ENCODE data around the gene SLC16A5.
"Not testable (repeated sequence)": the region's sequence is repeated elsewhere in the genome, so short reads cannot be mapped to it uniquely, and the experiment has no call there.

Gene SLC16A5

GRCh38 chr17:75118307-75118706 is 30.6 kb downstream of the SLC16A5 start:
- no peaks in the 10 kb centered on the region for H3K9me3 ChIP-seq (ENCODE audit: control insufficient read depth, insufficient read depth, low read length)
- no peaks in the 10 kb centered on the region; the same call in 1 of the 2 replicates for H3K36me3 ChIP-seq (ENCODE audit: insufficient read depth, low read length)
- peaks cover 4% of the 10 kb centered on the region; the same call in 1 of the 2 replicates for H3K4me1 ChIP-seq (ENCODE audit: insufficient read depth, low read length)
- no peak overlapping the region for H3K9ac ChIP-seq (ENCODE audit: low read depth, low read length)

GRCh38 chr17:75124041-75124818 is 36.5 kb downstream of the SLC16A5 start:
- H3K4me1 ChIP-seq (ENCODE audit: insufficient read depth, low read length) = no peaks in the 10 kb centered on the region
- H3K36me3 ChIP-seq (ENCODE audit: insufficient read depth, low read length) = no peaks in the 10 kb centered on the region
- H3K9me3 ChIP-seq (ENCODE audit: control insufficient read depth, insufficient read depth, low read length) = no peaks in the 10 kb centered on the region
- H3K9ac ChIP-seq (ENCODE audit: low read depth, low read length) = no peak overlapping the region

DNA sequence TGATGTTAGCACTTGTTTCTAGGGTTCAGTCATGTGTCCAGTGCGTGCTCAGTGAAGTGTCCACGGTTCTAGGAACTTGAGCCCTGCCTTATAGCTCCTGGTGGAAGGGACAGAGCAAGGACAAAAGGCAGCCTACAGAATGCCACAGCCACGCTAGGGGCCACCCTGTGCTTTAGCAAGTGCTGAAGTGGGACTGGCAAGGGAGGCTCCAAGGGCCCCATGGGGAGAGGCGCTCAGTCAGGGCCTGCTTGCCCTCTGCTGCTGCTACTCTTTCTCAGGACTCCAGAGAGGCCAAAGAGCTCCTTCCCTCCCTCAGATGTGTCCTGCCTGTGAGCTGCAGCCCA is 37.0 kb downstream of the SLC16A5 start:
- no peaks in the 10 kb centered on the region for H3K9me3 ChIP-seq (ENCODE audit: control insufficient read depth, insufficient read depth, low read length)
- peaks cover 2% of the 10 kb centered on the region; the same call in 1 of the 2 replicates for H3K36me3 ChIP-seq (ENCODE audit: insufficient read depth, low read length)
- H3K9ac ChIP-seq (ENCODE audit: low read depth, low read length) = no peak overlapping the region
- H3K4me1 ChIP-seq (ENCODE audit: insufficient read depth, low read length) = no peaks in the 10 kb centered on the region

DNA sequence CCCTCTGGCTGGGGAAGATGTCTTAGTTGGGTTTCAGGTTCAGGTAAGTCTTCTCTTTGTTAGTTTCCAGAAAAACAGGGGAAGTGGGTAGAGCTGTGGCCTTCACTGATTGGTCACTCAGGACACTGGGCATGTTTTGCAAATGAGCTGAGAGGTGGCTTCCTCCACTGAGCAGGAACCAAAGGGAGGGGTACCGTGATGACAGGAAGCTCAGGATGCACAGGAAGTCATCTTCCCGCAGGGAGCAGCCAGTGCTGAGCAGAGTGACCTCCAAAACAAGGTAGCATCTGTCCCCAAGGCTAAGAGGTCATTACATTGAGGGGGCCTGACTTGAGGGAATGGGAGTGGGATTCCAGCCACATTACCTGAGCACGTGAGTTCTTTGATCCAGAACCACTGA is 38.2 kb downstream of the SLC16A5 start:
- no peaks in the 10 kb centered on the region for H3K9me3 ChIP-seq (ENCODE audit: control insufficient read depth, insufficient read depth, low read length)
- H3K4me1 ChIP-seq (ENCODE audit: insufficient read depth, low read length) = no peaks in the 10 kb centered on the region
- no peak overlapping the region for H3K9ac ChIP-seq (ENCODE audit: low read depth, low read length)
- peaks cover 4% of the 10 kb centered on the region; the same call in 1 of the 2 replicates for H3K36me3 ChIP-seq (ENCODE audit: insufficient read depth, low read length)

DNA sequence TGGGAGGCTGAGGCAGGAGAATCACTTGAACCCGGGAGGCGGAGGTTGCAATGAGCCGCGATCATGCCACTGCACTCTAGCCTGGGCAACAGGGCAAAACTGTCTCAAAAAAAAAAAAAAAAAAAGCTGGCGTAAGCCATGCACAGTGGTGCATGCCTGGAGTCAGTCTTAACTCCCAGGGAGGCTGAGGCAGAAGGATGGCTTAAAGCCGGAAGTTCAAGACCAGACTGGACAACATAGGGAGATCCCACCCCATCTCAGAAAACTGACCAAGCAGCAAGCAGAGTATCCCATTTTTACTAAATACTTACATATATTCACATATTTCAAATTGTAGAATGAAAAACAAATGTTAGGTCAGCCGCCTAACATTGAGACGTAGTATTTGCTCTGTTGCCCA is 39.2 kb downstream of the SLC16A5 start:
- H3K9me3 ChIP-seq (ENCODE audit: control insufficient read depth, insufficient read depth, low read length) = no peaks in the 10 kb centered on the region
- H3K36me3 ChIP-seq (ENCODE audit: insufficient read depth, low read length) = peaks cover 4% of the 10 kb centered on the region; the same call in 1 of the 2 replicates
- no peak overlapping the region for H3K9ac ChIP-seq (ENCODE audit: low read depth, low read length)
- no peaks in the 10 kb centered on the region for H3K4me1 ChIP-seq (ENCODE audit: insufficient read depth, low read length)

- not testable (repeated sequence) for H3K4me1 ChIP-seq (ENCODE audit: insufficient read depth, low read length); H3K36me3 ChIP-seq (ENCODE audit: insufficient read depth, low read length)
Observed at GRCh38 chr17:75127936-75128335, 40.2 kb downstream of the SLC16A5 start.

DNA sequence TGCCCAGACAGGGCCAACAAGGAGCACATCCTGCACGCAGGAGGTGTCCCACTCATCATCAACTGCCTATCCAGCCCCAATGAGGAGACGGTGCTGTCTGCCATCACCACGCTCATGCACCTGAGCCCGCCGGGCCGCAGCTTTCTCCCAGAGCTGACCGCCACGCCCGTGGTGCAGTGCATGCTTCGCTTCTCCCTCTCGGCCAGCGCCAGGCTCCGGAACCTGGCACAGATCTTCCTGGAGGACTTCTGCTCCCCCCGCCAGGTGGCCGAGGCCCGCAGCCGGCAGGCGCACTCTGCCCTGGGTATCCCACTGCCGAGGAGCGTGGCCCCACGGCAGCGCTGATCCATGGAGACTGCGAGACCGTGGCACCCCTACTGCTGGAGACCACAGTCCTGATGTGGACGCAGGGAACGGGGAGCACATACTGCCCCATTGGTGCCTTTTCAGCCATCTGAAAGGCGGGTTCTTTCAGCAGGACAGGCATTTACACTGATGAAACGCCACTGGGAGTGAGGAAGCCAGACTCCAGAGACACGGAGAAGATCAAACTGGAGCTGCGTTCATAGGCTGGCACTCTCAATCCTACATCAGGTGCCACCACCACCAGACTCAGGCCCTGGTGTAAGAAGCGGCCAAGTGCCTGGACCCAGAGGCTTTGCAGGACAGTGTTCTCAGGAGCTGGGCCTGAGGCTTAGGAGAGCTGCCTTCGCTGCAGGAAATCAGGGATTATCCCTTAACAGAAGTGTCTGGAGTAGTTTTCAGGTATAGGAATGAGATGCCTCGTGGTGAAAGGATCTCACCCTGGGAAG is 41.1 kb downstream of the SLC16A5 start:
- Histone ChIP-seq H3K36me3 (ENCODE audit: insufficient read depth, low read length) (peaks cover 4% of the 10 kb centered on the region; the same call in 1 of the 2 replicates), H3K4me1 (ENCODE audit: insufficient read depth, low read length) (no peaks in the 10 kb centered on the region), H3K9me3 (ENCODE audit: control insufficient read depth, insufficient read depth, low read length) (no peaks in the 10 kb centered on the region), H3K9ac (ENCODE audit: low read depth, low read length) (no peak overlapping the region)

More at GRCh38 chr17:75127936-75128335, 40.2 kb downstream of the SLC16A5 start:
- H3K9me3 ChIP-seq (ENCODE audit: control insufficient read depth, insufficient read depth, low read length); H3K9ac ChIP-seq (ENCODE audit: low read depth, low read length): not testable (repeated sequence)

DNA sequence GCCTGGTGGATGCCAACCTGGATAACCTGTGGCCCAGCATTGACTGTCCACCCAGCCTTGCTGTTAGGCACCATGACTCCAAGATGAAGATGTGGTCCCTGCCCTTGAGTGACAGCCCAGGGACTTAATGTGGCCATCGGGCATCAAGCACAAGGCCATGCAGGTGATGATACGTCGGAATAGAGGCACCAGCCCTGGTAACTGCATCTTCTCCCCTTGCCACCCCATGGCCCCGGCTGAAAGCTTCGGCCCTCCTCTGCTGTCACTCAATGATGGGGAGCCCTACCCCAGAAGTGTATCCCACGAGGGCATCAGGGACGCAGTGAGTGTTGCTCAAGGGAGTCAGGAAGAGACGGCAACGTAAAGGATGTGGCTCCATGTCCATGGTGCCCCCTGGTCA is 41.8 kb downstream of the SLC16A5 start:
- Histone ChIP-seq H3K9me3 (ENCODE audit: control insufficient read depth, insufficient read depth, low read length) (no peaks in the 10 kb centered on the region), H3K36me3 (ENCODE audit: insufficient read depth, low read length) (peaks cover 4% of the 10 kb centered on the region; the same call in 1 of the 2 replicates), H3K4me1 (ENCODE audit: insufficient read depth, low read length) (no peaks in the 10 kb centered on the region; the same call in 1 of the 2 replicates), H3K9ac (ENCODE audit: low read depth, low read length) (no peak overlapping the region)

DNA sequence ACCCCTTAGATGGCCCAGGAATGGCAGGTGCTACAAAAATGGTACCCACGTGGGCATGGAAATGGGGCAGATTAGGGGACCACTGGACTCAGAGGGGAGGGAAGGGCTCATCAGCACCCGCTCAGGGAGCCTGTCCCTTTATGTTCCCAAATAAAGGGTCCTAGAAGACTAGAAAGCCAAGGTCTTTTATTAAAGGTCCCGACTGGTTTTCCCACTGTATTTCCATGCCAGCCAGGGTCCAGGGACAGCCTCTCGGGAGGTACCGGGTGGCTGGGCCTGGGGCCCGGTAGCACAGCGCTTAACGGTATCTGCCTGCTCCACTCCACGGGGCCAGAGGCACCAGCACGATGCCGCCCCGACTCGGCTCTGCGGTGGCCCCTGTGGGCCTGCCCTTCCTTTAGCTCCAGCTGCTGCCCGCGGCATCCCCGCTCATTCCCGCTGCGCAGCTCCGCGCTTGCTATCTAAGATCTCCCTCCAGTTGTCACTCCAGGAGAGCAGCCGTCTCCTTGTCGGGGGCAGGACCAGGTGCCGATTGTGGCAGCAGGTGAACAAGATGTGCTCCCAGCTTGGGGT is 42.4 kb downstream of the SLC16A5 start:
- Histone ChIP-seq H3K4me1 (ENCODE audit: insufficient read depth, low read length) (no peaks in the 10 kb centered on the region; the same call in 1 of the 2 replicates), H3K9me3 (ENCODE audit: control insufficient read depth, insufficient read depth, low read length) (no peaks in the 10 kb centered on the region), H3K9ac (ENCODE audit: low read depth, low read length) (peak overlapping the region; percentile 95; the same call in 1 of the 2 replicates)

GRCh38 chr17:75130632-75131277 is 43.0 kb downstream of the SLC16A5 start:
- Histone ChIP-seq H3K9ac (ENCODE audit: low read depth, low read length) (peak overlapping the region; percentile 95), H3K36me3 (ENCODE audit: insufficient read depth, low read length) (peaks cover 11% of the 10 kb centered on the region), H3K9me3 (ENCODE audit: control insufficient read depth, insufficient read depth, low read length) (no peaks in the 10 kb centered on the region), H3K4me1 (ENCODE audit: insufficient read depth, low read length) (no peaks in the 10 kb centered on the region; the same call in 1 of the 2 replicates)

More for the DNA sequence above, 42.4 kb downstream of the SLC16A5 start:
- peaks cover 5% of the 10 kb centered on the region for H3K36me3 ChIP-seq (ENCODE audit: insufficient read depth, low read length)

DNA sequence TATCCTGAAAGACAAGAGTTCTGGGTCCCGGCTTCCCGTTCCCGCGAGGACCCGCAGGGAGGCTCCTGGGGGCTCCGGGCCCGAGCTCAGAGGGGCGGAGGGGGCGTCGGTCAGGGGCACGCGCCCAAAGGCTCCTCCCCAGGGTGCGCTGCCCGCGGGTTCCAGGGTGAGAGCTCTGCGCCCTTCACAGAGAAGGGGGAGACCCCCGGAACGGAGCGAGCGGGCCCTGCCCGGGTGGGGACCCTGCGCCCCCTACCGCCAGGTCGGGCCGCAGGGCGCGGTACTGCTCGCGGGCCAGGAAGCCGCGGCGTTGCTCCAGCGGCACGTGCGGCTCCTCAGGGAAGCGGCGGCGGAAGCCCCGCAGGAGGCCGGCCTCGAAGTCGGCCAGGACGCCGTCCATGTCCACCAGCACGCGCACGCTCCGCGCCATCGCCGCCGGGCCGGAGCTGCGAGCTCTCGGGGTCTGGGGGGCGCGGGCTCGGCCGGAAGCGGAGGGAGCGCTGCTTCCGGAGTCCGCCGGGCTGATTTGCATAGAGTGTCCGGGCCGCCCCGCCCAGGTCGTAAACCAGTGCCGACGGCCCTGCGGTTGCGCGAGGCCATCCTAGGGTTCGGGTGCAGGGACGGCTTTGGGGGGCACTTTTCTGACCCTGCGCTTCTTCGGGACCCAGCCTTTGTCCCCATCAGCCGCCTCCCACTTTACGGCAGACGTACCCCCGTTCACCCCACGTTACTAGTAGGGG is 43.7 kb downstream of the SLC16A5 start, which contains the start of gene NT5C:
NT5C (minus strand) TSS at position 465 of the 740 bp plus-strand sequence; CDS start at position 430, 35 bp downstream.
- H3K4me1 ChIP-seq (ENCODE audit: insufficient read depth, low read length) = no peaks in the 10 kb centered on the region; the same call in 1 of the 2 replicates
- H3K9ac ChIP-seq (ENCODE audit: low read depth, low read length) = peak within 1 kb of the TSS; percentile 95
- no peaks in the 10 kb centered on the region for H3K9me3 ChIP-seq (ENCODE audit: control insufficient read depth, insufficient read depth, low read length)
- H3K36me3 ChIP-seq (ENCODE audit: insufficient read depth, low read length) = peaks cover 18% of the 10 kb centered on the region

- H3K4me1 ChIP-seq (ENCODE audit: insufficient read depth, low read length); H3K9me3 ChIP-seq (ENCODE audit: control insufficient read depth, insufficient read depth, low read length): not testable (repeated sequence)
- Histone ChIP-seq H3K36me3 (ENCODE audit: insufficient read depth, low read length) (peaks cover 21% of the 10 kb centered on the region), H3K9ac (ENCODE audit: low read depth, low read length) (peak overlapping the region; percentile 95)
Observed at GRCh38 chr17:75132018-75133000, 44.6 kb downstream of the SLC16A5 start.

Data from ES-I3 (cell line).